CD4-positive, alpha-beta T cell treated with Interleukin-17A for 4 hours (primary cell): ENCODE results near the gene WDR55.
"Not testable (repeated sequence)": the region's sequence is repeated elsewhere in the genome, so short reads cannot be mapped to it uniquely, and the experiment has no call there.

Source experiments
- DNase-seq: peaks from one replicate; pipeline ENCODE4 v3.0.0-alpha.2; 2020; ENCODE audit warnings: mixed read lengths

WDR55 gene

DNA sequence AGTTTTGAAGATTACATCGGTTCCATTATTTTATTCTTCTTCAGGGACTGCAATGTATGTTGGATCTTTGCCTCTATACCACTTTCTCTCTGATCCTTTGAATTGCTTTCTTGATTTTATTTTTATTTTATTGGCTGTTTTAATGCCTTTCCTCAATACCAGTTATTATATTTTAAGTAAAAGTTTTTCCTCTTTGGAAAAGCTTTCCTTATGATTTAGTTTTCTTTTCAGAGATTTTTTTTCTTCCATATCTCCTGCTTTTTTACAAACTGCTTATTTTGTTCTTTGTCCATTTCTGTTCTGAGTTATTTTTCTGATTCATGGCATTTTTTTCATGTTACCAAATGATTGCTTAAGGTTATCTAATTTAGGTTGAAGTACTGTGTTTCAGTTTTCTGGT lies 47.1 kb downstream of the WDR55 start:
- no peak for DNase-seq

DNA sequence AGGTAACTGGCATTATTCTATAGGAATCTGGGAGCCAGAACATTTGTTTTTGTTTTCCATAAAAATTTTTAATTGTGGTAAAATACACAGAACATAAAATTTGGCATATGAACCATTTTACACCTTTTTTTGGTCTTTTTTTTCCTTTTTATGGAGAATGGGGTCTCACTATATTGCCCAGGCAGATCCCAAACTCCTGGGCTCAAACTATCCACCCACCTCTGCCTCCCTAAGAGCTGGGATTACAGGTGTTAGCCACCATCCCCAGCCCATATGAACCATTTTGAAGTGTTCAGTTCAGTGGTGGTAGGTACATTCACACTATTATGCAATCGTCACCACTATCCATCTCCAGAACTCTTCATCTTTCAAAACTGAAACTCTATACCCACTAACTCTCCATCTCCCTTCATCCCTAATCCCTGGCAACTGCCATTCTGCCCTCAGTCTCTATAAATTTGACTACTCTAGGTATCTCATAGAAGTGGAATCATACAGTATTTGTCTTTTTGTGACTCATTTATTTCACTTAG lies 48.9 kb downstream of the WDR55 start:
- no peak for DNase-seq

DNA sequence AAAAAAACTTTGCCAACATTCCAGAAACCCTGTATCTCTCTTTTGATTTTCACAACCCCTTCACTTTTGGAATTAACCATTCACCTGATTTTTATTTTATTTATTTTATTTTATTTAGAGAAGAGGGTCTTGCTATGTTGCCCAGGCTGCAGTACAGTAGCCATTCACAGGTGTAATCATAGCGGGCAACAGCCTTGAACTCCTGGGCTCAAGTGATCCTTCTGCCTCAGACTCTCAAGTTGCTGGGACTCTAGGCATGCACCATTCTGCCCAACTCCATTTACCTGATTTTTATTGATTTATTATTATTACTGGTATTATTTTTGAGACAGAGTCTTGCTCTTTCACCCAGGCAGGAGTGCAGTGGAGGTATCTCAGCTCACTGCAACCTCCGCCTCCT lies 51.5 kb downstream of the WDR55 start:
- DNase-seq: not testable (repeated sequence)

DNA sequence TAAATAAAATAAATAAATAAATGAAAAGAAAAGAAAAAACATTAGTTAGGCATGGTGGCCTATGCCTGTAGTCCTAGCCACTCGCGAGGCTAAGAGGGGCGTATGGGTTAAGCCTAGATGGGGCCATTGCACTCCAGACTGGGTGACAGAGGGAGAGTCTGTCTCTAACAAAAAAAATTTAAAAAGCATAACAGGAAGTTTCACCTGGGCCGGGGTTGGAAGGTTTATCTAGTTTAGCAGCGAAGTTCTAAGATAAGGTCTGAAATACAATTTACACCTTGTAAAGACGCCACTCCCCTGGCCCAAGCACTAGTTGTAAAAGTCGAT lies 53.5 kb downstream of the WDR55 start:
- no peak for DNase-seq

DNA sequence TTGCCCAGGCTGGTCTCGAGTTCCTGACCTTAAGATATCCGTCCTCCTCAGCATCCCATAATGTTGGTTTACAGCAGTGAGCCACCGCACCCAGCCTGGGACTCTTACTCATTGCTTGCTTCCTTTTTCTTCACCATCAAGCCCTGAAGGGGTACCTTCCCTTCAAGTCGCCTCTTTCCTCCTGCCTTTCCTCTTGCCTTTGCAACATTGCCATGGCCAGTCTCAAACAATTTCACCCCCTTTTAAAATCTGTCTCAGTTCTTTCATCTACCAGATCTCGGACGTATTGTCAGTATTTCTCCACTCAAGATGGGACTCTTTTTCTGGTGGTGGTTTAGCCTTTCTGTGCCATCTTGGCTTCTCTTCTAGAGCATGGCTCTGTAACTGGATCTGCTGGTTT lies 56.0 kb downstream of the WDR55 start:
- DNase-seq: not testable (repeated sequence)

DNA sequence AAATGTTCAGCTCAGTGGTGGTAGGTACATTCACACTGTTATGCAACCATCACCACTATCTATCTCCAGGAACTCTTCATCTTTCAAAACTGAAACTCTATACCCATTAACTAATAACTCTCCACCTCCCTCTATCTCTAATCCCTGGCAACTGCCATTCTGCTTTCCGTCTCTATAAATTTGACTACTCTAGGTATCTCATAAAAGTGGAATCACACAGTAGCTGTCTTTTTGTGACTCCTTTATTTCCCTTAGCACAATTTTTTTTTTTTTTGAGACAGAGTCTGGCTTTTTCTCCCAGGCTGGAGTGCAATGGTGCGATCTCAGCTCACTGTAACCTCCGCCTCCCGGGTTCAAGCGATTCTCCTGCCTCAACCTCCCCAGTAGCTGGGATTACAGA lies 56.7 kb downstream of the WDR55 start:
- DNase-seq: not testable (repeated sequence)
